KOPT-K1 (cell line): ENCODE results near the gene DKK3.

ENCODE experiments used
- H3K27ac ChIP-seq: fragments of 200-600 bp; sonication (generic); 2 replicates; pipeline ENCODE4 v1.5.1; 2016; ENCODE audit warnings: antibody characterized with exemption, mild to moderate bottlenecking, low read depth, low read length; ENCODE audit not compliant: poor library complexity, severe bottlenecking
- H3K36me3 ChIP-seq: fragments of 200-600 bp; sonication (generic); 2 replicates; pipeline ENCODE4 v1.5.1; 2017; ENCODE audit warnings: antibody characterized with exemption, mild to moderate bottlenecking, low read length, moderate library complexity; ENCODE audit not compliant: insufficient read depth
- H3K9me3 ChIP-seq: fragments of 200-600 bp; sonication (generic); 2 replicates; pipeline ENCODE4 v1.5.1; 2017; ENCODE audit warnings: antibody characterized with exemption, low read length, mild to moderate bottlenecking; ENCODE audit not compliant: insufficient read depth, poor library complexity, severe bottlenecking

The DKK3 gene

GRCh38 chr11:11984563-11984962 is 23.9 kb downstream of the DKK3 start:
- Histone ChIP-seq H3K9me3 (no peaks in the 10 kb centered on the region), H3K27ac (no peak overlapping the region), H3K36me3 (no peaks in the 10 kb centered on the region)

- Histone ChIP-seq H3K36me3 (no peaks in the 10 kb centered on the region), H3K9me3 (no peaks in the 10 kb centered on the region), H3K27ac (no peak overlapping the region)
These were observed 25.0 kb downstream of the DKK3 start for GRCh38 chr11:11983427-11983826.

GRCh38 chr11:11982975-11983374 is 25.5 kb downstream of the DKK3 start:
- no peak overlapping the region for H3K27ac ChIP-seq
- no peaks in the 10 kb centered on the region for H3K9me3 ChIP-seq
- H3K36me3 ChIP-seq: no peaks in the 10 kb centered on the region

GRCh38 chr11:11982461-11982860 is 26.0 kb downstream of the DKK3 start:
- no peak overlapping the region for H3K27ac ChIP-seq
- no peaks in the 10 kb centered on the region for H3K9me3 ChIP-seq
- no peaks in the 10 kb centered on the region for H3K36me3 ChIP-seq

GRCh38 chr11:11981840-11982239 is 26.6 kb downstream of the DKK3 start:
- H3K27ac ChIP-seq: no peak overlapping the region
- H3K36me3 ChIP-seq: no peaks in the 10 kb centered on the region
- H3K9me3 ChIP-seq: no peaks in the 10 kb centered on the region

- H3K27ac ChIP-seq: no peak overlapping the region
- no peaks in the 10 kb centered on the region for H3K9me3 ChIP-seq
- H3K36me3 ChIP-seq: no peaks in the 10 kb centered on the region
These were observed 27.1 kb downstream of the DKK3 start for GRCh38 chr11:11981364-11981763.

GRCh38 chr11:11980841-11981308 is 27.6 kb downstream of the DKK3 start:
- Histone ChIP-seq H3K9me3 (no peaks in the 10 kb centered on the region), H3K36me3 (no peaks in the 10 kb centered on the region), H3K27ac (no peak overlapping the region)

- Histone ChIP-seq H3K9me3 (no peaks in the 10 kb centered on the region), H3K27ac (no peak overlapping the region), H3K36me3 (no peaks in the 10 kb centered on the region)
These were observed 28.2 kb downstream of the DKK3 start for GRCh38 chr11:11980200-11980599.

GRCh38 chr11:11979488-11980117 is 28.8 kb downstream of the DKK3 start:
- H3K9me3 ChIP-seq: no peaks in the 10 kb centered on the region
- H3K36me3 ChIP-seq: no peaks in the 10 kb centered on the region
- H3K27ac ChIP-seq: no peak overlapping the region

- H3K9me3 ChIP-seq: no peaks in the 10 kb centered on the region
- H3K27ac ChIP-seq: no peak overlapping the region
- no peaks in the 10 kb centered on the region for H3K36me3 ChIP-seq
These were observed 29.5 kb downstream of the DKK3 start for GRCh38 chr11:11978792-11979487.

- H3K27ac ChIP-seq: no peak overlapping the region
- H3K36me3 ChIP-seq: no peaks in the 10 kb centered on the region
- H3K9me3 ChIP-seq: no peaks in the 10 kb centered on the region
These were observed 30.3 kb downstream of the DKK3 start for GRCh38 chr11:11978098-11978637.

GRCh38 chr11:11977206-11977938 is 31.1 kb downstream of the DKK3 start:
- no peaks in the 10 kb centered on the region for H3K9me3 ChIP-seq
- H3K27ac ChIP-seq: no peak overlapping the region
- H3K36me3 ChIP-seq: no peaks in the 10 kb centered on the region

- H3K9me3 ChIP-seq: no peaks in the 10 kb centered on the region
- no peak overlapping the region for H3K27ac ChIP-seq
- no peaks in the 10 kb centered on the region for H3K36me3 ChIP-seq
These were observed 31.8 kb downstream of the DKK3 start for GRCh38 chr11:11976481-11977127.

GRCh38 chr11:11975201-11976092 is 33.0 kb downstream of the DKK3 start:
- Histone ChIP-seq H3K36me3 (no peaks in the 10 kb centered on the region), H3K27ac (no peak overlapping the region)

More at GRCh38 chr11:11975201-11976092, 33.0 kb downstream of the DKK3 start:
- H3K9me3 ChIP-seq: no peaks in the 10 kb centered on the region
